Measurements from ENCODE around the gene ARNT2.

Gene ARNT2

GRCh38 chr15:80581976-80582375 lies 177.8 kb downstream of the ARNT2 start:
- no peaks in the 10 kb centered on the region for H3K36me3 ChIP-seq (ENCODE audit: insufficient read depth, low read length)
- H3K27me3 ChIP-seq (ENCODE audit: insufficient read depth, low read length), result no peaks in the 10 kb centered on the region
- TF ChIP-seq CTCF (IDR thresholded peaks at IDR 0.05; ENCODE audit: low read length), result no peak
- TF ChIP-seq EZH2 (IDR thresholded peaks at IDR 0.05; ENCODE audit: borderline replicate concordance, low read length), result no peak
- H3K9me3 ChIP-seq (ENCODE audit: low read length), result no peaks in the 10 kb centered on the region
- no peaks in the 10 kb centered on the region for H3K79me2 ChIP-seq (ENCODE audit: insufficient read depth, low read length)
- H3K4me3 ChIP-seq (ENCODE audit: low read depth, low read length, poor library complexity, severe bottlenecking), result no peak overlapping the region
- H3F3A ChIP-seq (ENCODE audit: insufficient read depth, low read length), result no peaks in the 10 kb centered on the region
- H4K20me1 ChIP-seq (ENCODE audit: insufficient read depth, low read length), result no peaks in the 10 kb centered on the region
- no peaks in the 10 kb centered on the region for H3K4me1 ChIP-seq (ENCODE audit: insufficient read depth, low read length, severe bottlenecking)
- no peak overlapping the region for H3K4me2 ChIP-seq (ENCODE audit: low read length)
- no peaks in the 10 kb centered on the region for H3K9me2 ChIP-seq (ENCODE audit: low read depth, low read length)
- no peak overlapping the region for H3K27ac ChIP-seq (ENCODE audit: low read depth, low read length, poor library complexity, severe bottlenecking)
- no peak overlapping the region for H3K9ac ChIP-seq (ENCODE audit: low read length)
- no peak overlapping the region for H2AFZ ChIP-seq (ENCODE audit: low read length)

- no peak overlapping the region for H3K9ac ChIP-seq (ENCODE audit: low read length)
- no peak overlapping the region for H3K4me3 ChIP-seq (ENCODE audit: low read depth, low read length, poor library complexity, severe bottlenecking)
- H2AFZ ChIP-seq (ENCODE audit: low read length), result no peak overlapping the region
- no peaks in the 10 kb centered on the region for H4K20me1 ChIP-seq (ENCODE audit: insufficient read depth, low read length)
- H3K79me2 ChIP-seq (ENCODE audit: insufficient read depth, low read length), result no peaks in the 10 kb centered on the region
- H3K4me1 ChIP-seq (ENCODE audit: insufficient read depth, low read length, severe bottlenecking), result no peaks in the 10 kb centered on the region
- no peak for TF ChIP-seq CTCF (IDR thresholded peaks at IDR 0.05; ENCODE audit: low read length)
- no peak for TF ChIP-seq EZH2 (IDR thresholded peaks at IDR 0.05; ENCODE audit: borderline replicate concordance, low read length)
- no peaks in the 10 kb centered on the region for H3K27me3 ChIP-seq (ENCODE audit: insufficient read depth, low read length)
- H3K27ac ChIP-seq (ENCODE audit: low read depth, low read length, poor library complexity, severe bottlenecking), result no peak overlapping the region
- H3K9me3 ChIP-seq (ENCODE audit: low read length), result no peaks in the 10 kb centered on the region
- H3K4me2 ChIP-seq (ENCODE audit: low read length), result no peak overlapping the region
- no peaks in the 10 kb centered on the region for H3F3A ChIP-seq (ENCODE audit: insufficient read depth, low read length)
- H3K9me2 ChIP-seq (ENCODE audit: low read depth, low read length), result no peaks in the 10 kb centered on the region
- H3K36me3 ChIP-seq (ENCODE audit: insufficient read depth, low read length), result no peaks in the 10 kb centered on the region
Observed at GRCh38 chr15:80582816-80583423, 178.7 kb downstream of the ARNT2 start.

- Histone ChIP-seq H2AFZ (ENCODE audit: low read length) (no peak overlapping the region), H3K4me2 (ENCODE audit: low read length) (no peak overlapping the region), H3K9ac (ENCODE audit: low read length) (no peak overlapping the region), H3K36me3 (ENCODE audit: insufficient read depth, low read length) (no peaks in the 10 kb centered on the region), H3K9me2 (ENCODE audit: low read depth, low read length) (no peaks in the 10 kb centered on the region), H3K79me2 (ENCODE audit: insufficient read depth, low read length) (no peaks in the 10 kb centered on the region), H3K4me3 (ENCODE audit: low read depth, low read length, poor library complexity, severe bottlenecking) (no peak overlapping the region), H3K4me1 (ENCODE audit: insufficient read depth, low read length, severe bottlenecking) (no peaks in the 10 kb centered on the region), H3K27me3 (ENCODE audit: insufficient read depth, low read length) (no peaks in the 10 kb centered on the region), H3K9me3 (ENCODE audit: low read length) (no peaks in the 10 kb centered on the region), H3F3A (ENCODE audit: insufficient read depth, low read length) (no peaks in the 10 kb centered on the region), H3K27ac (ENCODE audit: low read depth, low read length, poor library complexity, severe bottlenecking) (no peak overlapping the region), H4K20me1 (ENCODE audit: insufficient read depth, low read length) (no peaks in the 10 kb centered on the region)
- TF ChIP-seq EZH2 (IDR thresholded peaks at IDR 0.05; ENCODE audit: borderline replicate concordance, low read length) (no peak), CTCF (IDR thresholded peaks at IDR 0.05; ENCODE audit: low read length) (no peak)
Observed at GRCh38 chr15:80584561-80584964, 180.4 kb downstream of the ARNT2 start.

All from OCI-LY1 (cell line).